WTC11 (cell line): Measurements from ENCODE around the gene UBASH3A. TPM values are rescaled to one million over a fixed set of nuclear protein-coding genes. Genes with fewer than 3 reads are reported as not detected.

ENCODE experiments used
- ATAC-seq: fragments of 200-7000 bp; cut with Tn5 transposase; 2 replicates; pipeline ENCODE4 v1.10.0; 2021; ENCODE audit warnings: mild to moderate bottlenecking, moderate library complexity
- CTCF ChIA-PET: fragments of 300-600 bp; sonication (Branson Sonifier 250); formaldehyde crosslinking; loops from one replicate; lab custom pipeline; 2021; ENCODE audit warnings: antibody characterized with exemption; lab: Charles Lee
- POLR2A ChIA-PET: fragments of 350-600 bp; sonication (Branson Sonifier 250); formaldehyde crosslinking; loops from one replicate; lab custom pipeline; 2021; ENCODE audit warnings: antibody characterized with exemption; lab: Charles Lee
- DNase-seq: peaks from one replicate; pipeline ENCODE4 v3.0.0; 2021; ENCODE audit warnings: low spot score
- H3K27ac Mint-ChIP-seq: 2 replicates; pipeline ENCODE4 v1.8.0; 2021; ENCODE audit warnings: mixed read lengths
- H3K27me3 Mint-ChIP-seq: 2 replicates; pipeline ENCODE4 v1.8.0; 2021; ENCODE audit warnings: low read depth, mild to moderate bottlenecking, moderate library complexity, mixed read lengths
- H3K36me3 Mint-ChIP-seq: 2 replicates; pipeline ENCODE4 v1.8.0; 2021; ENCODE audit warnings: mixed read lengths
- H3K4me1 Mint-ChIP-seq: 2 replicates; pipeline ENCODE4 v1.8.0; 2022; ENCODE audit warnings: mixed read lengths
- H3K4me3 Mint-ChIP-seq: 2 replicates; pipeline ENCODE4 v1.8.0; 2021; ENCODE audit warnings: mild to moderate bottlenecking, moderate library complexity, mixed read lengths
- H3K9me3 Mint-ChIP-seq: 2 replicates; pipeline ENCODE4 v1.8.0; 2021; ENCODE audit warnings: mixed read lengths
- ARID4B ChIP-seq: sonication (generic); formaldehyde crosslinking; IDR thresholded peaks from 2 replicates; pipeline ENCODE4 v1.8.0; 2023; ENCODE audit warnings: missing genetic modification reagents, mild to moderate bottlenecking, borderline replicate concordance
- ATF6 ChIP-seq: sonication (generic); formaldehyde crosslinking; IDR thresholded peaks from 2 replicates; pipeline ENCODE4 v1.8.1; 2023; ENCODE audit warnings: mild to moderate bottlenecking, missing genetic modification reagents
- CDX4 ChIP-seq: fragments of 250-450 bp; sonication (Bioruptor Pico); IDR thresholded peaks from 2 replicates; pipeline ENCODE4 v1.9.0; 2021; ENCODE audit warnings: moderate library complexity, mild to moderate bottlenecking, inconsistent platforms, borderline replicate concordance
- E2F4 ChIP-seq: sonication (generic); formaldehyde crosslinking; IDR thresholded peaks from 2 replicates; pipeline ENCODE4 v1.8.1; 2022; ENCODE audit warnings: low read depth, mild to moderate bottlenecking, moderate library complexity, missing genetic modification reagents, borderline replicate concordance
- EMX1 ChIP-seq: fragments of 250-450 bp; sonication (Bioruptor Pico); IDR thresholded peaks from 2 replicates; pipeline ENCODE4 v1.8.0; 2021; ENCODE audit warnings: mild to moderate bottlenecking
- ERG ChIP-seq: fragments of 250-450 bp; sonication (Bioruptor Pico); IDR thresholded peaks from 2 replicates; pipeline ENCODE4 v1.8.0; 2021; ENCODE audit warnings: mild to moderate bottlenecking
- GTF2I ChIP-seq: fragments of 250-450 bp; sonication (Bioruptor Pico); conservative IDR thresholded peaks from 2 replicates; pipeline ENCODE4 v1.4.0; 2021; ENCODE audit warnings: mild to moderate bottlenecking
- KAT7 ChIP-seq: sonication (generic); formaldehyde crosslinking; IDR thresholded peaks from 2 replicates; pipeline ENCODE4 v1.8.1; 2023; ENCODE audit warnings: missing genetic modification reagents, mild to moderate bottlenecking, borderline replicate concordance
- MXD4 ChIP-seq: fragments of 250-450 bp; sonication (Bioruptor Pico); IDR thresholded peaks from 2 replicates; pipeline ENCODE4 v1.8.0; 2021; ENCODE audit warnings: mild to moderate bottlenecking, moderate library complexity, borderline replicate concordance
- NFYB ChIP-seq: sonication (generic); formaldehyde crosslinking; conservative IDR thresholded peaks from 2 replicates; pipeline ENCODE4 v1.8.0; 2022; ENCODE audit warnings: low read depth, missing genetic modification reagents
- NR2C2 ChIP-seq: sonication (generic); formaldehyde crosslinking; IDR thresholded peaks from 2 replicates; pipeline ENCODE4 v1.8.0; 2022; ENCODE audit warnings: mild to moderate bottlenecking, missing genetic modification reagents
- OVOL2 ChIP-seq: fragments of 250-450 bp; sonication (Bioruptor Pico); IDR thresholded peaks from 2 replicates; pipeline ENCODE4 v1.9.0; 2021; ENCODE audit warnings: mild to moderate bottlenecking, borderline replicate concordance
- PRDM15 ChIP-seq: sonication (generic); formaldehyde crosslinking; IDR thresholded peaks from 2 replicates; pipeline ENCODE4 v1.8.0; 2022; ENCODE audit warnings: missing genetic modification reagents
- TEAD4 ChIP-seq: sonication (generic); formaldehyde crosslinking; IDR thresholded peaks from 2 replicates; pipeline ENCODE4 v1.8.0; 2022; ENCODE audit warnings: mild to moderate bottlenecking, missing genetic modification reagents
- USF2 ChIP-seq: sonication (generic); formaldehyde crosslinking; IDR thresholded peaks from 2 replicates; pipeline ENCODE4 v1.8.1; 2023; ENCODE audit warnings: mild to moderate bottlenecking, missing genetic modification reagents, moderate library complexity
- ZBTB43 ChIP-seq: sonication (generic); formaldehyde crosslinking; IDR thresholded peaks from 2 replicates; pipeline ENCODE4 v1.8.1; 2023; ENCODE audit warnings: mild to moderate bottlenecking, missing genetic modification reagents
- ZNF121 ChIP-seq: sonication (generic); formaldehyde crosslinking; IDR thresholded peaks from 2 replicates; pipeline ENCODE4 v1.8.0; 2023; ENCODE audit warnings: missing genetic modification reagents
- ZNF263 ChIP-seq: sonication (generic); formaldehyde crosslinking; IDR thresholded peaks from 2 replicates; pipeline ENCODE4 v1.8.1; 2022; ENCODE audit warnings: low read depth, mild to moderate bottlenecking, moderate library complexity, missing genetic modification reagents
- ZNF396 ChIP-seq: fragments of 250-450 bp; sonication (Bioruptor Pico); IDR thresholded peaks from 2 replicates; pipeline ENCODE4 v1.8.0; 2021; ENCODE audit warnings: mild to moderate bottlenecking, moderate library complexity, borderline replicate concordance
- ZSCAN18 ChIP-seq: fragments of 250-450 bp; sonication (Bioruptor Pico); IDR thresholded peaks from 2 replicates; pipeline ENCODE4 v2.1.2; 2022; ENCODE audit warnings: mild to moderate bottlenecking, moderate library complexity
- total RNA-seq: library from RNA; stranded (reverse); gene quantifications from 3 replicates; pipeline ENCODE4 v1.2.3, GENCODE V29; 2021

The UBASH3A gene
- total RNA-seq, 1 experiment from 2014 or later: not detected

GRCh38 chr21:42404539-42404938, 837 bp downstream of the UBASH3A start:
- no peak overlapping the region for H3K27ac Mint-ChIP-seq
- no peak overlapping the region for H3K4me3 Mint-ChIP-seq

More at GRCh38 chr21:42404539-42404938, 837 bp downstream of the UBASH3A start:
- TF ChIP-seq NFYB (CRISPR knock-in tag): no peak
- no peak for TF ChIP-seq E2F4 (CRISPR knock-in tag)
- no peak for TF ChIP-seq ZSCAN18
- no peak for TF ChIP-seq USF2 (CRISPR knock-in tag)
- TF ChIP-seq ATF6 (CRISPR knock-in tag): no peak
- TF ChIP-seq ARID4B (CRISPR knock-in tag): no peak
- TF ChIP-seq NR2C2 (CRISPR knock-in tag): no peak
- TF ChIP-seq ZNF263 (CRISPR knock-in tag): no peak
- TF ChIP-seq ZNF396: no peak
- no peak for TF ChIP-seq ZBTB43 (CRISPR knock-in tag)
- TF ChIP-seq KAT7: no peak
- no peak for TF ChIP-seq EMX1 (CRISPR knock-in tag)
- no peak for TF ChIP-seq PRDM15 (CRISPR knock-in tag)
- no peak for TF ChIP-seq GTF2I (CRISPR knock-in tag)
- no peak for TF ChIP-seq ERG (CRISPR knock-in tag)
- no peak for TF ChIP-seq MXD4 (CRISPR knock-in tag)
- no peak for TF ChIP-seq OVOL2
- TF ChIP-seq CDX4 (CRISPR knock-in tag): no peak
- TF ChIP-seq ZNF121 (CRISPR knock-in tag): no peak
- no peak for TF ChIP-seq TEAD4 (CRISPR knock-in tag)
- Mint-ChIP-seq H3K36me3 (peaks cover 7% of the 10 kb centered on the region), H3K27me3 (0 out of 2 replicates have a peak, but pooled peaks cover 3% of the 10 kb centered on the region), H3K4me1 (no peaks in the 10 kb centered on the region), H3K9me3 (peaks cover 10% of the 10 kb centered on the region)
- no peak for ATAC-seq
- CTCF ChIA-PET: interaction anchor here (1.2 to 1.6 kb wide), 2 partner anchors 12 to 95 kb away, joined by 4 to 7 read pairs; no protein-coding TSS in a partner anchor
- no peak for DNase-seq
- POLR2A ChIA-PET: no interaction called here
